GM12874 (cell line): ENCODE data around the gene WDFY3.

Experiments
- TF ChIP-seq, protein P1 (sequence below): IDR thresholded peaks from 2 replicates; pipeline ENCODE4 v1.5.1; 2011; ENCODE audit warnings: low read depth, mild to moderate bottlenecking, control low read depth, low read length, moderate library complexity; ENCODE audit not compliant: insufficient read depth

Gene WDFY3

GRCh38 chr4:84690481-84690880 is 276.0 kb downstream of the WDFY3 start:
- TF ChIP-seq, protein P1, sequence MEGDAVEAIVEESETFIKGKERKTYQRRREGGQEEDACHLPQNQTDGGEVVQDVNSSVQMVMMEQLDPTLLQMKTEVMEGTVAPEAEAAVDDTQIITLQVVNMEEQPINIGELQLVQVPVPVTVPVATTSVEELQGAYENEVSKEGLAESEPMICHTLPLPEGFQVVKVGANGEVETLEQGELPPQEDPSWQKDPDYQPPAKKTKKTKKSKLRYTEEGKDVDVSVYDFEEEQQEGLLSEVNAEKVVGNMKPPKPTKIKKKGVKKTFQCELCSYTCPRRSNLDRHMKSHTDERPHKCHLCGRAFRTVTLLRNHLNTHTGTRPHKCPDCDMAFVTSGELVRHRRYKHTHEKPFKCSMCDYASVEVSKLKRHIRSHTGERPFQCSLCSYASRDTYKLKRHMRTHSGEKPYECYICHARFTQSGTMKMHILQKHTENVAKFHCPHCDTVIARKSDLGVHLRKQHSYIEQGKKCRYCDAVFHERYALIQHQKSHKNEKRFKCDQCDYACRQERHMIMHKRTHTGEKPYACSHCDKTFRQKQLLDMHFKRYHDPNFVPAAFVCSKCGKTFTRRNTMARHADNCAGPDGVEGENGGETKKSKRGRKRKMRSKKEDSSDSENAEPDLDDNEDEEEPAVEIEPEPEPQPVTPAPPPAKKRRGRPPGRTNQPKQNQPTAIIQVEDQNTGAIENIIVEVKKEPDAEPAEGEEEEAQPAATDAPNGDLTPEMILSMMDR, result no peak

- TF ChIP-seq, protein P1, result no peak
Measured at GRCh38 chr4:84689197-84689596, 277.3 kb downstream of the WDFY3 start.

DNA sequence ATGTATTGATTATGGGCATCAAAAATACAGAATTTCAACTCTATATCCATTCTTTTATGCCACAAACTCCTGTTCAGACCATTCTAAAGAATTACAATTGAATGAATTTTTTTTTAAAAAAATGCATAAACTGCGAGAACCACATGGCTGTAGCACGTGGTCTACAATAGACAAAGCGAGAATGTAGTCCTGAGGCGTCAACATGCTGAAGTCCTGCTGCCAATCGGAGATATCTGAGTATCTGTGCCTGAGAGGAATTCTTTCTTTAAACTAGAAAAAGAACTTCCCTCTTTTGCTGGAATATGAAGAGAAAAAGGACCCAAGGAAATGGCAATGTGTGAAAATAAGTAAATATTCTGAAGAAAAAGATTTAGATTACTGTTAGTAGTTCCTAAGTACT is 277.9 kb downstream of the WDFY3 start:
- TF ChIP-seq, protein P1, result no peak

DNA sequence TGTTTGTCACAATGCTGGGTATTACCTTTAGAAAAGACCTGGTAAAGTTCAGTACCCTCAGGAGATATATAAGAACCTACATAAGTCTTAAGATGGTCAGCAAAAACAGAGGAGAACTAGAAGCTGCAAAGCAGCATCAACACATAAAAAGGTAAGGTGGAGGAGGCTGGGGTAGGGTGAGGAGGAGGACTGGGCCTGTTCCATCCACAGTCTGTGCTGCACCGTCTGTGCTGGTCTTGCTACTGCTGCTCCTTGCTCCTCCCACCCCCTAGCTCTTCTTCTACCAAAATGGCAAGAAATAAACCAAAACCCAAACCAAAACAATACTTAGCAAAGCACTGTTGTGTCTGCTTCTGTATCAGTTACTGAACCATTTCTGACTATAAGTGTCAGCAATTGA is 281.4 kb downstream of the WDFY3 start:
- TF ChIP-seq, protein P1, result no peak

DNA sequence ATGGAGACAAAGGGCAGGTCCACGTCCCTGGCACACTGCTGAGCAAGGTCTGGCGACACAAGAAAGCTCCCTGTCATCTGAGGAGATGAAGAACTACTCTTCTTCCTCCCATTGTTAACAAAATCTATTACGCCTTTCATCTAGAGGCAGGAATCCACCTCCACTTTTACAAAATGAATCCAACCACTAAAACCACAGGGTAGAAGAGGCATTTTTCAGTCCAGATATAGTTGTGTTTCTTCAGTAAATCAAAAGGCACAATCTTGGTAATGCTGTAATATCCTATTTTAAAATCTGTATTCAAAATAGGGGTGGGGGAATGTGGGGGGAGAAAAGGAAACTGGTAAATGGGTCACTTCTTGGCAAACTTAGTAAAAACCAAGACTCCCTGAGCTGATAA is 282.1 kb downstream of the WDFY3 start:
- TF ChIP-seq, protein P1, result no peak

- TF ChIP-seq, protein P1, result no peak
Measured at GRCh38 chr4:84683064-84683850, 283.2 kb downstream of the WDFY3 start.

DNA sequence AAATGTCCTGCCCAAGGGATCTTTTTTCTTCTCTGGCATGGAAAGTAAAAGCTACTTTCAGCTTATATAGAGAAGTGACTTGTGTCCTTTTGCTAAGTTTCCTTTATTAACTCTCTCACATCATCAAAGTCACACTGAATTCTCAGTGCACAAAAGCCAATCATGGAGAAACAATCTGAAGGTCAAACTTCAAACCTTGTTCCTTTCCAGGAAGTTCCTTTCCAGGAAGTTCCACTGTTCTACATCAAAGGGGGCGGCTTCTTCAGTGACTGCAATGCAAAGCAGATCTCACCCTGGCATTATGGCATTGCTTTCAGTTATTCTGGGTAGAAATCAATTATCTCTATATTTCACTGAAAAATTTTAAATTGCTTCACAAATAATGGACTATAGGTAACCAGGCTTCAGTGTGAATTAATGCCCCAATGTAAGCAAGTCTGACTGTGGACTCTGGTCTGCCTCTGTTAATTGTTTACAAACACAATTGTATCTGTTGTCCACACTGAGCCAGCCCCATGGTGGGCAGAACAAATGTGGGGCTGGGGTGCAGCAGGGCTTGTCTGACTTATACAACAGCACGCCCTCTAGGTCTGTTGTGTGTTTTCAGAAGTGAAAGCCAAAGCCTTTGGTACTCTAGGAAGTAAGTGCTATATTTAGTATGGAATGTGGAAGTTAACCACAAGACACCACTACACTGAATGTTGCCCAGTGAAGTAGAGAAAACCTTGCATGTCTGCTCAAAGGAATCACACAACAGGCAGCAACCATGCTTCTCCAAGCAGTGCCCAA is 284.8 kb downstream of the WDFY3 start:
- TF ChIP-seq, protein P1, result no peak
